HepG2 (cell line): Measurements from ENCODE around the gene CPT1C. TPM values are rescaled to one million over a fixed set of nuclear protein-coding genes. Genes with fewer than 3 reads are reported as not detected.

Source experiments
- FOXP1 ChIP-seq, 2 experiments: fragments of 450-650 bp in 1 of 2; IDR thresholded peaks; 2 replicates each; pipeline ENCODE4 v1.6.1; 2017 to 2018; ENCODE audit warnings: antibody characterized with exemption in 1 of 2
- GZF1 ChIP-seq: sonication (generic); formaldehyde crosslinking; IDR thresholded peaks from 2 replicates; pipeline ENCODE4 v1.5.1; 2020; ENCODE audit warnings: mild to moderate bottlenecking, missing genetic modification reagents
- KLF15 ChIP-seq: sonication (generic); formaldehyde crosslinking; IDR thresholded peaks from 2 replicates; pipeline ENCODE4 v1.8.1; 2023; ENCODE audit warnings: borderline replicate concordance, mild to moderate bottlenecking, inconsistent platforms, missing genetic modification reagents, mixed read lengths
- MED8 ChIP-seq: sonication (generic); formaldehyde crosslinking; IDR thresholded peaks from 2 replicates; pipeline ENCODE4 v1.8.1; 2023; ENCODE audit warnings: mild to moderate bottlenecking, missing genetic modification reagents; ENCODE audit not compliant: insufficient replicate concordance
- MIER2 ChIP-seq: IDR thresholded peaks from 2 replicates; pipeline ENCODE4 v1.6.1; 2016; ENCODE audit warnings: missing biosample characterization, missing genetic modification reagents
- RBM39 ChIP-seq: fragments of 200-400 bp; formaldehyde crosslinking; IDR thresholded peaks from one replicate; pipeline ENCODE4 v1.6.1; 2018; ENCODE audit warnings: antibody characterized with exemption, mild to moderate bottlenecking, low read depth, low read length; ENCODE audit not compliant: poor library complexity, severe bottlenecking
- SNAPC2 ChIP-seq: sonication (generic); formaldehyde crosslinking; IDR thresholded peaks from 2 replicates; pipeline ENCODE4 v1.8.1; 2022; ENCODE audit warnings: mild to moderate bottlenecking, missing genetic modification reagents
- ZNF850 ChIP-seq: sonication (generic); formaldehyde crosslinking; conservative IDR thresholded peaks from 2 replicates; pipeline ENCODE4 v1.9.0; 2021; ENCODE audit warnings: mild to moderate bottlenecking, missing genetic modification reagents
- polyA plus RNA-seq, 8 experiments: library from polyadenylated mRNA; depleted of rRNA in 3 of 8; stranded (reverse) in 7 of 8; unstranded in 1 of 8; fragments of >200 nt; fragmentation: Illumina TruSeq in 4 of 8; extraction: Trizol in 4 of 8; gene quantifications; 2 replicates each; pipeline versions ENCODE4 v1.2.1 to v1.2.3, GENCODE V29; 2011 to 2016; ENCODE audit warnings: low read depth in 4 of 8, missing spikeins in 1 of 8, mixed read lengths in 1 of 8; ENCODE audit not compliant: insufficient read depth in 1 of 8
- total RNA-seq, 5 experiments: library from RNA; depleted of rRNA; stranded (reverse); fragments of >200 nt; fragmentation: Illumina TruSeq; extraction: Trizol; gene quantifications; 2 replicates each; pipeline ENCODE4 v1.2.3, GENCODE V29; 2016; ENCODE audit warnings: low read depth in 1 of 5
- TF ChIP-seq, protein P1 (sequence below): sonication (generic); formaldehyde crosslinking; IDR thresholded peaks from 2 replicates; pipeline ENCODE4 v1.8.1; 2023; ENCODE audit warnings: mild to moderate bottlenecking, missing genetic modification reagents
- TF ChIP-seq, protein P2 (sequence below): sonication (generic); formaldehyde crosslinking; IDR thresholded peaks from 2 replicates; pipeline ENCODE4 v1.4.0; 2020; ENCODE audit warnings: missing genetic modification reagents
- TF ChIP-seq, protein P3 (sequence below): sonication (generic); formaldehyde crosslinking; conservative IDR thresholded peaks from 2 replicates; pipeline ENCODE4 v1.8.0; 2022; ENCODE audit warnings: missing genetic modification reagents
- TF ChIP-seq, protein P4 (sequence below): sonication (generic); formaldehyde crosslinking; IDR thresholded peaks from 2 replicates; pipeline ENCODE4 v1.5.1; 2020; ENCODE audit warnings: mild to moderate bottlenecking, missing genetic modification reagents, moderate library complexity
- TF ChIP-seq, protein P5 (sequence below): sonication (generic); formaldehyde crosslinking; conservative IDR thresholded peaks from 2 replicates; pipeline ENCODE4 v1.4.0; 2020; ENCODE audit warnings: mild to moderate bottlenecking, missing genetic modification reagents, moderate library complexity

Gene CPT1C
- total and polyA plus RNA-seq, 2 of the 13 experiments (the other 11 are each of a cell fraction or from before 2014, with no cell fraction given), result 0.18 TPM; not detected in 1

DNA sequence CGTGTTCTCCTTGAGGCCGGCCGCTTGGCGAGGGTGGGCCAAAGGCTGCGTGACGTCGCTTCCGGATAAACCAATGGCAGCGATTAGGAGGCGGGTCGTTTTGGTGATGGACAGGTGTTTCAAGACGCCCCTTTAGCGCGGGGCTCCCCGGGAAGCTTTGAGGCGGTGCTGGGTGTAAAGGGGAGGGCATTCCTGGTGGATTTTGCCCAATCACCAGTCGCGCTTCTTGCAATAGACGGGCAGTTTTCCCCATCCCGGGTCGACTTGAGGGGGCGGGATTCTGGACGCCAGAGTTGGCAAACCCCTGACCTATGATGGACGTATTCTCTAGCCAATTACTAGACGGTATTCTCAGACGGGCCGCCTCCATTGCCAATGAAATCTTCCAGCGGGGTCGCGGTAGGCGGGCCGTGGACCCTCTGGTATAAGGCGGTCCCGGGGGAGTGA lies 14.1 kb upstream of the CPT1C start (continued):
- TF ChIP-seq, protein P1, sequence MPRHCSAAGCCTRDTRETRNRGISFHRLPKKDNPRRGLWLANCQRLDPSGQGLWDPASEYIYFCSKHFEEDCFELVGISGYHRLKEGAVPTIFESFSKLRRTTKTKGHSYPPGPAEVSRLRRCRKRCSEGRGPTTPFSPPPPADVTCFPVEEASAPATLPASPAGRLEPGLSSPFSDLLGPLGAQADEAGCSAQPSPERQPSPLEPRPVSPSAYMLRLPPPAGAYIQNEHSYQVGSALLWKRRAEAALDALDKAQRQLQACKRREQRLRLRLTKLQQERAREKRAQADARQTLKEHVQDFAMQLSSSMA, result no peak
- TF ChIP-seq KLF15 (CRISPR knock-in tag) (no peak), ZNF850 (CRISPR knock-in tag) (no peak), SNAPC2 (CRISPR knock-in tag) (no peak), GZF1 (CRISPR knock-in tag) (no peak), MED8 (CRISPR knock-in tag) (no peak), RBM39 (no peak), MIER2 (CRISPR knock-in tag) (no peak), FOXP1 (IDR thresholded peaks at IDR 0.05) (no peak), FOXP1 (CRISPR knock-in tag; IDR thresholded peaks at IDR 0.05) (no peak)
- TF ChIP-seq, protein P2, sequence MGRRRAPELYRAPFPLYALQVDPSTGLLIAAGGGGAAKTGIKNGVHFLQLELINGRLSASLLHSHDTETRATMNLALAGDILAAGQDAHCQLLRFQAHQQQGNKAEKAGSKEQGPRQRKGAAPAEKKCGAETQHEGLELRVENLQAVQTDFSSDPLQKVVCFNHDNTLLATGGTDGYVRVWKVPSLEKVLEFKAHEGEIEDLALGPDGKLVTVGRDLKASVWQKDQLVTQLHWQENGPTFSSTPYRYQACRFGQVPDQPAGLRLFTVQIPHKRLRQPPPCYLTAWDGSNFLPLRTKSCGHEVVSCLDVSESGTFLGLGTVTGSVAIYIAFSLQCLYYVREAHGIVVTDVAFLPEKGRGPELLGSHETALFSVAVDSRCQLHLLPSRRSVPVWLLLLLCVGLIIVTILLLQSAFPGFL (CRISPR knock-in tag), result no peak
- TF ChIP-seq, protein P3, sequence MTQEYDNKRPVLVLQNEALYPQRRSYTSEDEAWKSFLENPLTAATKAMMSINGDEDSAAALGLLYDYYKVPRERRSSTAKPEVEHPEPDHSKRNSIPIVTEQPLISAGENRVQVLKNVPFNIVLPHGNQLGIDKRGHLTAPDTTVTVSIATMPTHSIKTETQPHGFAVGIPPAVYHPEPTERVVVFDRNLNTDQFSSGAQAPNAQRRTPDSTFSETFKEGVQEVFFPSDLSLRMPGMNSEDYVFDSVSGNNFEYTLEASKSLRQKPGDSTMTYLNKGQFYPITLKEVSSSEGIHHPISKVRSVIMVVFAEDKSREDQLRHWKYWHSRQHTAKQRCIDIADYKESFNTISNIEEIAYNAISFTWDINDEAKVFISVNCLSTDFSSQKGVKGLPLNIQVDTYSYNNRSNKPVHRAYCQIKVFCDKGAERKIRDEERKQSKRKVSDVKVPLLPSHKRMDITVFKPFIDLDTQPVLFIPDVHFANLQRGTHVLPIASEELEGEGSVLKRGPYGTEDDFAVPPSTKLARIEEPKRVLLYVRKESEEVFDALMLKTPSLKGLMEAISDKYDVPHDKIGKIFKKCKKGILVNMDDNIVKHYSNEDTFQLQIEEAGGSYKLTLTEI (CRISPR knock-in tag), result no peak
- TF ChIP-seq, protein P4, sequence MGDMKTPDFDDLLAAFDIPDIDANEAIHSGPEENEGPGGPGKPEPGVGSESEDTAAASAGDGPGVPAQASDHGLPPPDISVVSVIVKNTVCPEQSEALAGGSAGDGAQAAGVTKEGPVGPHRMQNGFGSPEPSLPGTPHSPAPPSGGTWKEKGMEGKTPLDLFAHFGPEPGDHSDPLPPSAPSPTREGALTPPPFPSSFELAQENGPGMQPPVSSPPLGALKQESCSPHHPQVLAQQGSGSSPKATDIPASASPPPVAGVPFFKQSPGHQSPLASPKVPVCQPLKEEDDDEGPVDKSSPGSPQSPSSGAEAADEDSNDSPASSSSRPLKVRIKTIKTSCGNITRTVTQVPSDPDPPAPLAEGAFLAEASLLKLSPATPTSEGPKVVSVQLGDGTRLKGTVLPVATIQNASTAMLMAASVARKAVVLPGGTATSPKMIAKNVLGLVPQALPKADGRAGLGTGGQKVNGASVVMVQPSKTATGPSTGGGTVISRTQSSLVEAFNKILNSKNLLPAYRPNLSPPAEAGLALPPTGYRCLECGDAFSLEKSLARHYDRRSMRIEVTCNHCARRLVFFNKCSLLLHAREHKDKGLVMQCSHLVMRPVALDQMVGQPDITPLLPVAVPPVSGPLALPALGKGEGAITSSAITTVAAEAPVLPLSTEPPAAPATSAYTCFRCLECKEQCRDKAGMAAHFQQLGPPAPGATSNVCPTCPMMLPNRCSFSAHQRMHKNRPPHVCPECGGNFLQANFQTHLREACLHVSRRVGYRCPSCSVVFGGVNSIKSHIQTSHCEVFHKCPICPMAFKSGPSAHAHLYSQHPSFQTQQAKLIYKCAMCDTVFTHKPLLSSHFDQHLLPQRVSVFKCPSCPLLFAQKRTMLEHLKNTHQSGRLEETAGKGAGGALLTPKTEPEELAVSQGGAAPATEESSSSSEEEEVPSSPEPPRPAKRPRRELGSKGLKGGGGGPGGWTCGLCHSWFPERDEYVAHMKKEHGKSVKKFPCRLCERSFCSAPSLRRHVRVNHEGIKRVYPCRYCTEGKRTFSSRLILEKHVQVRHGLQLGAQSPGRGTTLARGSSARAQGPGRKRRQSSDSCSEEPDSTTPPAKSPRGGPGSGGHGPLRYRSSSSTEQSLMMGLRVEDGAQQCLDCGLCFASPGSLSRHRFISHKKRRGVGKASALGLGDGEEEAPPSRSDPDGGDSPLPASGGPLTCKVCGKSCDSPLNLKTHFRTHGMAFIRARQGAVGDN (CRISPR knock-in tag), result no peak
- TF ChIP-seq, protein P5, sequence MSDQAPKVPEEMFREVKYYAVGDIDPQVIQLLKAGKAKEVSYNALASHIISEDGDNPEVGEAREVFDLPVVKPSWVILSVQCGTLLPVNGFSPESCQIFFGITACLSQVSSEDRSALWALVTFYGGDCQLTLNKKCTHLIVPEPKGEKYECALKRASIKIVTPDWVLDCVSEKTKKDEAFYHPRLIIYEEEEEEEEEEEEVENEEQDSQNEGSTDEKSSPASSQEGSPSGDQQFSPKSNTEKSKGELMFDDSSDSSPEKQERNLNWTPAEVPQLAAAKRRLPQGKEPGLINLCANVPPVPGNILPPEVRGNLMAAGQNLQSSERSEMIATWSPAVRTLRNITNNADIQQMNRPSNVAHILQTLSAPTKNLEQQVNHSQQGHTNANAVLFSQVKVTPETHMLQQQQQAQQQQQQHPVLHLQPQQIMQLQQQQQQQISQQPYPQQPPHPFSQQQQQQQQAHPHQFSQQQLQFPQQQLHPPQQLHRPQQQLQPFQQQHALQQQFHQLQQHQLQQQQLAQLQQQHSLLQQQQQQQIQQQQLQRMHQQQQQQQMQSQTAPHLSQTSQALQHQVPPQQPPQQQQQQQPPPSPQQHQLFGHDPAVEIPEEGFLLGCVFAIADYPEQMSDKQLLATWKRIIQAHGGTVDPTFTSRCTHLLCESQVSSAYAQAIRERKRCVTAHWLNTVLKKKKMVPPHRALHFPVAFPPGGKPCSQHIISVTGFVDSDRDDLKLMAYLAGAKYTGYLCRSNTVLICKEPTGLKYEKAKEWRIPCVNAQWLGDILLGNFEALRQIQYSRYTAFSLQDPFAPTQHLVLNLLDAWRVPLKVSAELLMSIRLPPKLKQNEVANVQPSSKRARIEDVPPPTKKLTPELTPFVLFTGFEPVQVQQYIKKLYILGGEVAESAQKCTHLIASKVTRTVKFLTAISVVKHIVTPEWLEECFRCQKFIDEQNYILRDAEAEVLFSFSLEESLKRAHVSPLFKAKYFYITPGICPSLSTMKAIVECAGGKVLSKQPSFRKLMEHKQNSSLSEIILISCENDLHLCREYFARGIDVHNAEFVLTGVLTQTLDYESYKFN (CRISPR knock-in tag), result peak; percentile 40; the same call in 1 of the 2 replicates
